Measurements from ENCODE around the gene UBQLN2. TPM values are rescaled to one million over a fixed set of nuclear protein-coding genes. Genes with fewer than 3 reads are reported as not detected.
A peak's percentile ranks its signal among the peaks of the same experiment; 100 is the strongest.
"Not testable (repeated sequence)": the region's sequence is repeated elsewhere in the genome, so short reads cannot be mapped to it uniquely, and the experiment has no call there.

UBQLN2 gene
- total RNA-seq: 10 to 100 TPM; 24.2 to 25.5 TPM

- H3K27me3 ChIP-seq (replicated peaks; ENCODE audit: insufficient read depth): no peaks in the 10 kb centered on the region
- peak within 1 kb of the TSS; percentile 90 for H3K4me3 ChIP-seq
- peak; percentile 16 for DNase-seq (ENCODE audit: low spot score)
Observed at GRCh38 chrX:56563231-56564161, at the start of gene UBQLN2. Gene UBQLN2, plus strand, starts transcription at chrX:56563627. Its CDS starts 247 bp downstream, at chrX:56563874.

GRCh38 chrX:56519642-56520041 lies 43.8 kb upstream of the UBQLN2 start:
- H3K4me1 ChIP-seq (ENCODE audit: control insufficient read depth in 1 of 2, low read depth in 2 of 2): no peaks in the 10 kb centered on the region
- no peaks in the 10 kb centered on the region for H3K36me3 ChIP-seq
- no peak for DNase-seq (ENCODE audit: low spot score)
- no peaks in the 10 kb centered on the region for H3K27me3 ChIP-seq (replicated peaks; ENCODE audit: insufficient read depth)
- H3K9me3 ChIP-seq: no peaks in the 10 kb centered on the region
- no peak for ATAC-seq (ENCODE audit: insufficient number of reproducible peaks, low FRiP score, low read depth)
- H3K27ac ChIP-seq: no peak overlapping the region
- no peak for TF ChIP-seq CTCF (IDR thresholded peaks at IDR 0.05)
- no peak overlapping the region for H3K4me3 ChIP-seq

More at GRCh38 chrX:56563231-56564161, at the start of gene UBQLN2:
- TF ChIP-seq CTCF (IDR thresholded peaks at IDR 0.05): no peak
- Histone ChIP-seq H3K27ac (peak within 1 kb of the TSS; percentile 94 to 99), H3K4me1 (ENCODE audit: control insufficient read depth in 1 of 2, low read depth in 2 of 2) (peaks cover 4 to 8% of the 10 kb centered on the region in 2 donors), H3K9me3 (no peaks in the 10 kb centered on the region), H3K36me3 (no peaks in the 10 kb centered on the region)
- ATAC-seq (ENCODE audit: insufficient number of reproducible peaks, low FRiP score, low read depth): peak; percentile 69

- H3K36me3 ChIP-seq; ATAC-seq (ENCODE audit: insufficient number of reproducible peaks, low FRiP score, low read depth); DNase-seq (ENCODE audit: low spot score); H3K27me3 ChIP-seq (replicated peaks; ENCODE audit: insufficient read depth); H3K27ac ChIP-seq; H3K9me3 ChIP-seq; H3K4me1 ChIP-seq (ENCODE audit: control insufficient read depth in 1 of 2, low read depth in 2 of 2); H3K4me3 ChIP-seq: not testable (repeated sequence)
Observed at GRCh38 chrX:56529482-56530007, 33.9 kb upstream of the UBQLN2 start.

GRCh38 chrX:56530011-56530410 lies 33.4 kb upstream of the UBQLN2 start:
- no peak for ATAC-seq (ENCODE audit: insufficient number of reproducible peaks, low FRiP score, low read depth)
- Histone ChIP-seq H3K27ac (no peak overlapping the region), H3K4me1 (ENCODE audit: control insufficient read depth in 1 of 2, low read depth in 2 of 2) (no peaks in the 10 kb centered on the region), H3K36me3 (no peaks in the 10 kb centered on the region), H3K27me3 (replicated peaks; ENCODE audit: insufficient read depth) (no peaks in the 10 kb centered on the region), H3K9me3 (no peaks in the 10 kb centered on the region), H3K4me3 (no peak overlapping the region)
- no peak for DNase-seq (ENCODE audit: low spot score)
- TF ChIP-seq CTCF (IDR thresholded peaks at IDR 0.05): no peak

- Histone ChIP-seq H3K27me3 (replicated peaks; ENCODE audit: insufficient read depth) (no peaks in the 10 kb centered on the region), H3K4me1 (ENCODE audit: control insufficient read depth in 1 of 2, low read depth in 2 of 2) (no peaks in the 10 kb centered on the region), H3K4me3 (no peak overlapping the region), H3K36me3 (no peaks in the 10 kb centered on the region), H3K9me3 (no peaks in the 10 kb centered on the region), H3K27ac (no peak overlapping the region)
- ATAC-seq (ENCODE audit: insufficient number of reproducible peaks, low FRiP score, low read depth) (no peak), DNase-seq (ENCODE audit: low spot score) (no peak)
- no peak for TF ChIP-seq CTCF (IDR thresholded peaks at IDR 0.05)
Observed at GRCh38 chrX:56550667-56551066, 12.8 kb upstream of the UBQLN2 start.
